H1 (cell line): Measurements from ENCODE around the gene GRB7. TPM values are rescaled to one million over a fixed set of nuclear protein-coding genes. Genes with fewer than 3 reads are reported as not detected.
"Not testable (repeated sequence)": the region's sequence is repeated elsewhere in the genome, so short reads cannot be mapped to it uniquely, and the experiment has no call there.

Experiments
- CTCF ChIA-PET: fragments of 300-600 bp; sonication (Branson Sonifier 250); formaldehyde crosslinking; loops from one replicate; lab custom pipeline; 2021; ENCODE audit not compliant: partially characterized antibody; lab: Charles Lee
- POLR2A ChIA-PET: fragments of 300-600 bp; sonication (Branson Sonifier 250); formaldehyde crosslinking; loops from one replicate; lab custom pipeline; 2021; ENCODE audit warnings: inconsistent platforms; ENCODE audit not compliant: partially characterized antibody; lab: Charles Lee
- DNase-seq, 2 experiments: peaks; one replicate each; pipeline versions ENCODE4 v3.0.0 to v3.0.0-alpha.2; 2010 to 2022; ENCODE audit warnings: low spot score in 2 of 2, low read depth in 1 of 2, mixed read lengths in 1 of 2
- FAIRE-seq: peaks from 2 replicates; lab custom pipeline; 2011; peaks lifted over from hg19 to GRCh38; lab: Jason Lieb, UNC
- H2AFZ ChIP-seq: 2 replicates; pipeline ENCODE4 v1.8.1; 2012; ENCODE audit warnings: low read length, inconsistent platforms
- H2AK5ac ChIP-seq: 2 replicates; pipeline ENCODE4 v1.6.1; 2013; ENCODE audit warnings: low read depth, low read length
- H2BK120ac ChIP-seq: replicated peaks from 2 replicates; pipeline ENCODE3; 2013; ENCODE audit warnings: low read depth, low read length, inconsistent platforms
- H2BK12ac ChIP-seq: 2 replicates; pipeline ENCODE4 v1.6.1; 2013; ENCODE audit warnings: low read depth, low read length
- H2BK15ac ChIP-seq: 2 replicates; pipeline ENCODE4 v1.6.1; 2013; ENCODE audit warnings: low read length
- H2BK20ac ChIP-seq: 2 replicates; pipeline ENCODE4 v1.6.1; 2013; ENCODE audit warnings: low read length
- H2BK5ac ChIP-seq: 2 replicates; pipeline ENCODE4 v1.6.1; 2013; ENCODE audit warnings: low read depth, low read length
- H3K14ac ChIP-seq: 2 replicates; pipeline ENCODE4 v1.6.1; 2013; ENCODE audit warnings: inconsistent platforms; ENCODE audit not compliant: insufficient read length
- H3K18ac ChIP-seq: 2 replicates; pipeline ENCODE4 v1.6.1; 2013; ENCODE audit warnings: low read length; ENCODE audit errors: extremely low read depth
- H3K23ac ChIP-seq: 2 replicates; pipeline ENCODE4 v1.6.1; 2013; ENCODE audit warnings: inconsistent platforms; ENCODE audit not compliant: insufficient read length
- H3K23me2 ChIP-seq: 2 replicates; pipeline ENCODE4 v1.6.1; 2013; ENCODE audit warnings: low read depth, low read length
- H3K27ac ChIP-seq: 2 replicates; pipeline ENCODE4 v1.6.1; 2011; ENCODE audit warnings: low read depth, low read length, inconsistent platforms
- H3K27me3 ChIP-seq, 4 experiments: replicated peaks in 1 of 4; 1 replicate in 1 of 4; 2 replicates in 3 of 4; pipeline versions ENCODE4 v1.6.1 to v1.8.1; 2011 to 2013; ENCODE audit warnings: low read length in 3 of 4, mild to moderate bottlenecking in 3 of 4, inconsistent platforms in 2 of 4, mixed read lengths in 2 of 4, moderate library complexity in 1 of 4; ENCODE audit not compliant: control insufficient read depth in 3 of 4, insufficient read depth in 3 of 4; ENCODE audit errors: extremely low read depth in 1 of 4
- H3K36me3 ChIP-seq, 4 experiments: 2 replicates each; pipeline versions ENCODE4 v1.6.1 to v1.8.1; 2011 to 2013; ENCODE audit warnings: mild to moderate bottlenecking in 4 of 4, low read length in 3 of 4, moderate library complexity in 2 of 4, control low read depth in 1 of 4, inconsistent platforms in 1 of 4; ENCODE audit not compliant: insufficient read depth in 4 of 4, control insufficient read depth in 2 of 4
- H3K4ac ChIP-seq: replicated peaks from 2 replicates; pipeline ENCODE3; 2013; ENCODE audit warnings: low read length, low read depth, mixed read lengths, inconsistent platforms; ENCODE audit not compliant: insufficient read length
- H3K4me1 ChIP-seq, 4 experiments: replicated peaks in 1 of 4; 1 replicate in 1 of 4; 2 replicates in 3 of 4; pipeline versions ENCODE4 v1.6.1 to v1.8.1; 2011 to 2013; ENCODE audit warnings: low read length in 3 of 4, inconsistent platforms in 2 of 4, mixed read lengths in 1 of 4; ENCODE audit not compliant: insufficient read depth in 4 of 4, control insufficient read depth in 3 of 4
- H3K4me2 ChIP-seq, 2 experiments: 2 replicates each; pipeline versions ENCODE4 v1.6.1 to v1.8.1; 2011 to 2013; ENCODE audit warnings: low read depth in 2 of 2, low read length in 2 of 2, control low read depth in 1 of 2, inconsistent platforms in 1 of 2, mild to moderate bottlenecking in 1 of 2; ENCODE audit not compliant: insufficient read depth in 1 of 2
- H3K4me3 ChIP-seq, 4 experiments: fragments of 200-600, 300-600 bp in 1 of 4; sonication (generic), shearing (Covaris generic), sonication (Bioruptor Twin) in 1 of 4; 2 replicates each; pipeline versions ENCODE4 v1.5.1 to v1.8.1; 2011 to 2016; ENCODE audit warnings: low read length in 4 of 4, low read depth in 3 of 4, control low read depth in 2 of 4, inconsistent platforms in 2 of 4, mild to moderate bottlenecking in 2 of 4, mixed read lengths in 1 of 4, moderate library complexity in 1 of 4; ENCODE audit not compliant: insufficient read depth in 2 of 4; ENCODE audit errors: extremely low read depth in 1 of 4
- H3K56ac ChIP-seq: replicated peaks from 2 replicates; pipeline ENCODE3; 2013; ENCODE audit warnings: low read depth, mild to moderate bottlenecking, mixed read lengths, low read length, inconsistent platforms; ENCODE audit not compliant: insufficient read length
- H3K79me1 ChIP-seq: 2 replicates; pipeline ENCODE4 v1.6.1; 2013; ENCODE audit warnings: low read depth, low read length, control low read depth
- H3K79me2 ChIP-seq, 2 experiments: 2 replicates each; pipeline versions ENCODE4 v1.6.1 to v1.8.1; 2012 to 2013; ENCODE audit warnings: low read length in 2 of 2, mild to moderate bottlenecking in 2 of 2, inconsistent platforms in 1 of 2; ENCODE audit not compliant: insufficient read depth in 2 of 2, control insufficient read depth in 1 of 2
- H3K9ac ChIP-seq, 4 experiments: replicated peaks in 1 of 4; 1 replicate in 1 of 4; 2 replicates in 3 of 4; pipeline versions ENCODE4 v1.6.1 to v1.8.1; 2011 to 2013; ENCODE audit warnings: low read depth in 3 of 4, low read length in 3 of 4, control low read depth in 2 of 4, mild to moderate bottlenecking in 2 of 4, moderate library complexity in 2 of 4, inconsistent platforms in 1 of 4; ENCODE audit errors: extremely low read depth in 1 of 4
- H3K9me3 ChIP-seq, 2 experiments: 2 replicates each; pipeline versions ENCODE4 v1.6.1 to v1.8.1; 2012 to 2013; ENCODE audit warnings: mild to moderate bottlenecking in 2 of 2, moderate library complexity in 2 of 2, control low read depth in 1 of 2, inconsistent platforms in 1 of 2, low read depth in 1 of 2, low read length in 1 of 2, mixed read lengths in 1 of 2; ENCODE audit not compliant: insufficient read depth in 2 of 2
- H4K20me1 ChIP-seq, 2 experiments: replicated peaks in 1 of 2; 2 replicates each; pipeline versions ENCODE3 to v1.8.1; 2011 to 2013; ENCODE audit warnings: inconsistent platforms in 2 of 2, low read length in 2 of 2, mild to moderate bottlenecking in 1 of 2; ENCODE audit not compliant: insufficient read depth in 2 of 2, control insufficient read depth in 1 of 2
- H4K5ac ChIP-seq: 2 replicates; pipeline ENCODE4 v1.6.1; 2013; ENCODE audit warnings: low read length, low read depth, mixed read lengths, inconsistent platforms; ENCODE audit not compliant: insufficient read length
- H4K8ac ChIP-seq: 2 replicates; pipeline ENCODE4 v1.8.0; 2013; ENCODE audit warnings: mild to moderate bottlenecking, moderate library complexity, low read length, inconsistent platforms; ENCODE audit not compliant: insufficient read depth; ENCODE audit errors: extremely low read depth
- H4K91ac ChIP-seq: replicated peaks from 2 replicates; pipeline ENCODE3; 2013; ENCODE audit warnings: low read length, mixed read lengths, inconsistent platforms; ENCODE audit not compliant: insufficient read length
- WGBS, 2 experiments: shearing (Covaris generic) in 1 of 2; methylation state at CpG; one replicate each; pipeline versions ENCODE4 v1.1.6 to v1.1.7; 2013 to 2015; ENCODE audit warnings: low lambda C conversion rate in 2 of 2, mixed read lengths in 2 of 2, inconsistent platforms in 1 of 2, low coverage in 1 of 2, missing lambda C conversion rate in 1 of 2; ENCODE audit not compliant: insufficient replicate concordance in 2 of 2, insufficient coverage in 1 of 2, insufficient read length in 1 of 2; ENCODE audit errors: extremely low coverage in 1 of 2, missing lambda C conversion rate in 1 of 2; 5-methylcytosine and 5-hydroxymethylcytosine counted together
- polyA plus RNA-seq, 7 experiments: library from polyadenylated mRNA; depleted of rRNA in 3 of 7; stranded (reverse) in 5 of 7; unstranded in 2 of 7; fragments of >200 nt in 5 of 7; fragments of 200-250 nt in 2 of 7; gene quantifications; 1 replicate in 5 of 7; 2 replicates in 1 of 7; 4 replicates in 1 of 7; pipeline versions ENCODE4 v1.2.1 to v1.2.3, GENCODE V29; 2011 to 2013; ENCODE audit warnings: missing spikeins in 2 of 7, mixed read lengths in 2 of 7
- total RNA-seq: library from RNA; stranded (reverse); fragmentation: NEBNext Ultra II Directional; extraction: Animal tissue kit (Norgen Biotek cat#: 25700); gene quantifications from 2 replicates; pipeline ENCODE4 v1.2.1, GENCODE V29; 2021

The GRB7 gene
- total and polyA plus RNA-seq, 2 of the 8 experiments (the other 6 are each of a cell fraction or from before 2014, with no cell fraction given) = 32.2 to 41.5 TPM

DNA sequence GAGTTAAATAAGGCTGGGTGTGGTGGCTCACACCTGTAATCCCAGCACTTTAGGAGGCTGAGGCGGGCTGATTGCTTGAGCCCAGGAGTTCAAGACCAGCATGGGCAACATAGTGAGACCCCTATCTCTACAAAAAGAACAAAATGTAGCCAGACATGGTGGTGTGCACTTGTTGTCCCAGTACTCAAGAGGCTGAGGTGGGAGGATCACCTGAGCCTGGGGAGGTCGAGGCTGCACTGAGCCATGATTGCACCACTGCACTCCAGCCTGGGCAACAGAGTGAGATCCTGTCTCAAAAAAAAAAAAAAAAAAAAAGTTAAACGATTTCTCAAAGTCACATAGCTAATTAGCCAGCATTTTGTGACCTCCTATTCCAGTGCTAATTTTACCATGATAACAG lies 26.4 kb downstream of the GRB7 start:
- FAIRE-seq, H4K5ac ChIP-seq, H3K18ac ChIP-seq, H3K23me2 ChIP-seq, H3K36me3 ChIP-seq, H3K14ac ChIP-seq, H2BK12ac ChIP-seq, H4K20me1 ChIP-seq, H3K56ac ChIP-seq, H3K23ac ChIP-seq, H3K79me1 ChIP-seq, H3K4me2 ChIP-seq, H3K4me1 ChIP-seq, H2AFZ ChIP-seq, H2AK5ac ChIP-seq, H2BK20ac ChIP-seq, H3K79me2 ChIP-seq, DNase-seq, H2BK5ac ChIP-seq, H3K4me3 ChIP-seq, H4K91ac ChIP-seq, H3K4ac ChIP-seq, H3K9ac ChIP-seq, H4K8ac ChIP-seq, H3K9me3 ChIP-seq, H2BK120ac ChIP-seq, H2BK15ac ChIP-seq, H3K27me3 ChIP-seq, H3K27ac ChIP-seq, POLR2A ChIA-PET: not testable (repeated sequence)
- CTCF ChIA-PET = interaction anchor here (0.7 to 2.2 kb wide), 5 partner anchors 9 to 166 kb away, joined by 3 to 8 read pairs (median 3); no protein-coding TSS in a partner anchor
- WGBS, 2 experiments = 83% methylated on average over 3 of the region's 3 CpGs; no CpG with 5 or more reads in 1 of the 2 experiments
